Dendritic cell treated with granulocyte-macrophage colony-stimulating factor and Interleukin-4, amounts not matched to agents 40 ng/mL and 50 ng/mL, for 4 days (primary cell): ENCODE measurements around the gene SIKE1.

Experiments used
- H3K27ac Mint-ChIP-seq: one replicate; pipeline ENCODE4 v1.8.0; 2022; ENCODE audit warnings: mild to moderate bottlenecking, mixed read lengths
- H3K27me3 Mint-ChIP-seq: one replicate; pipeline ENCODE4 v1.8.0; 2022; ENCODE audit warnings: mild to moderate bottlenecking, mixed read lengths
- H3K36me3 Mint-ChIP-seq: one replicate; pipeline ENCODE4 v1.8.0; 2022; ENCODE audit warnings: low read depth, mixed read lengths
- H3K4me1 Mint-ChIP-seq: one replicate; pipeline ENCODE4 v1.8.0; 2022; ENCODE audit warnings: low read depth, mixed read lengths
- H3K4me3 Mint-ChIP-seq: one replicate; pipeline ENCODE4 v1.8.0; 2022; ENCODE audit warnings: mild to moderate bottlenecking, moderate library complexity, mixed read lengths
- H3K9me3 Mint-ChIP-seq: one replicate; pipeline ENCODE4 v1.8.0; 2022; ENCODE audit warnings: mixed read lengths
- intact Hi-C: fragments of 100-400 bp; cut with micrococcal nuclease; formaldehyde crosslinking; loops from one replicate; pipeline ENCODE4 v1.15.0; 2022

The SIKE1 gene

DNA sequence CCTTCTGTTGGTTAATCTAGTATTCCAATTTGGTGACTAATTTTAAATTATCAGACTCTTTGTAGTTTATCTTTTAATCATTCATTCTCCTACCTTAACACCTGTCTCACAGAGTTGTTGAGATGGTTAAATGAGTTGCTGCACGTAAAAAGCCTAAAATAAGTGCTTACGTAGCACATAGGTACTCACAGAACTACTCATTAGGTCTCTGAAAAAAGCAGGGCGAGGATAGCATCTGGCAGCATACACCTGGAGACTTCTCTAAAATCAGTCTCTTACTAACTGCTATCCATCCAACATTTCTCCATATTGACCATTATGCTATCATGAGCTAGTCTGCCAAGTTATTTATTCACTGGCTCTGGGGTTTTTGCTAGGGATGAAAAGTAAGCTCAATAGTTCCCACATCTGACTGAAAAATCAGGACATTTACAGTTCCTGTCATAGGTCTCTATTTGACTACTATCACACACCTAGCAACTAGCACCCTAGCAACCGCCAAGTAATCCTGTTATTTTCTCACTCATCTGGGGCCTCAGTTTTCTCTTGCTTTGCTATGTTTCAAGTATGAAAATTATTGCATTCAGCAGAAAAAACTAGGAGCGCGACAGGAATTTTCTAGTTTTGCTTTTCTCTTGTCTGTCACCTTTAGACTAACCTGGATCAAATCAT, 33.9 kb downstream of the SIKE1 start:
- no peaks in the 10 kb centered on the region for H3K9me3 Mint-ChIP-seq
- H3K36me3 Mint-ChIP-seq = peaks cover 81% of the 10 kb centered on the region
- peaks cover 54% of the 10 kb centered on the region for H3K4me1 Mint-ChIP-seq
- no peak overlapping the region for H3K27ac Mint-ChIP-seq
- intact Hi-C loops = no loop called here
- no peaks in the 10 kb centered on the region for H3K27me3 Mint-ChIP-seq
- no peak overlapping the region for H3K4me3 Mint-ChIP-seq

DNA sequence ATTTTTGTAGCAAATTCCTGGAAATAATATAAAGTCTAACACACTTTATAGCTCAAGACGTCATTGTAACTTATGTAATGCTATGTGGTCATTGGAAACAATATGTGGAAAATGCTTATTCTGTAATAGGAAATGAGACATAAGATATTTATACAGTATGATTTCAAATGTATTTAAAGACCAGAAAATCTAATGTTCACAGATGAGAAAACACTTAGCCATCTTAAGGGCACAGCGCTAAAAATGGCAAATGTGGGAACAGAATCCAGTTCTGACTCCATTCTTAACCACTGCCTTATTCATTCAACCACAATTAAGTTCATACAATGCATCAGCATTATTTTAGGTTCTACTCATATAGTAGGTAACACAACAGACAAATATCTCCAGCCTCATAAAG, 35.2 kb downstream of the SIKE1 start:
- H3K36me3 Mint-ChIP-seq = peaks cover 85% of the 10 kb centered on the region
- H3K9me3 Mint-ChIP-seq = no peaks in the 10 kb centered on the region
- intact Hi-C loops = loop anchor here (2.0 kb wide), 1 partner anchor 16 kb away; no protein-coding TSS in a partner anchor
- H3K27me3 Mint-ChIP-seq = no peaks in the 10 kb centered on the region
- H3K4me1 Mint-ChIP-seq = peaks cover 41% of the 10 kb centered on the region
- H3K4me3 Mint-ChIP-seq = no peak overlapping the region
- H3K27ac Mint-ChIP-seq = no peak overlapping the region

DNA sequence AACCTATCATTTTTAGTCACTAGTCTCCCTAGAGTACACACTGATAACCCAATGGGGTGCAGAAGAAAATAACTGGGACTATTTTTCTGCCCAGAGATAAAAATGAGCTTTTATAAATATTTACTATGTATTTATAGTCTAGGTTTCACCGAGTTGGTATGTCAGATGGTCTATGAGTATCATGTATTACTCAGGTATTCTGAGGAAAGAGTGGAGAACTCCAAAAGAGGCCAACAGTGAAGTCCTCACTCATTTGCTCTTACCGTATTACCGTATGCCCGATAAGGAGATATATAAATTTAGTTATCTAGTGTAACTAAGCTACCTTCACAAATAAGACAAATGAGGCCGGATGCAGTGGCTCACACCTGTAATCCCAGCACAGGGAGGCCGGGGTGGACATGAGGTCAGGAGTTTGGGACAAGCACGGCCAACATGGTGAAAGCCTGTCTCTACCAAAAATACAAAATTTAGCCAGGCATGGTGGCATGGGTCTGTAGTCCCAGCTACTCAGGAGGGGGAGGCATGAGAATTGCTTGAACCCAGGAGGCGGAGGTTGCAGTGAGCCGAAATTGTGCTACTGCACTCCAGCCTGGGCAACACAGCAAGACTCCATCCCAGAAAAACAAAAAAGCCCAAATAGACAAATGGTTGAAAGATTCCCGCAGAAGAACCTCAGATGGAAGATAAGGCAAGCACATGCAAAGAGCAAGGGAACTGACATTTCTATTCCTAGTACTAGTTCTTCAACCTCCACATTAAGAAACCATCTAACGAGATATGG, 38.3 kb downstream of the SIKE1 start:
- intact Hi-C loops = no loop called here
- Mint-ChIP-seq H3K4me1 (peaks cover 21% of the 10 kb centered on the region), H3K36me3 (peaks cover 80% of the 10 kb centered on the region), H3K9me3 (no peaks in the 10 kb centered on the region), H3K4me3 (no peak overlapping the region), H3K27me3 (no peaks in the 10 kb centered on the region), H3K27ac (no peak overlapping the region)

DNA sequence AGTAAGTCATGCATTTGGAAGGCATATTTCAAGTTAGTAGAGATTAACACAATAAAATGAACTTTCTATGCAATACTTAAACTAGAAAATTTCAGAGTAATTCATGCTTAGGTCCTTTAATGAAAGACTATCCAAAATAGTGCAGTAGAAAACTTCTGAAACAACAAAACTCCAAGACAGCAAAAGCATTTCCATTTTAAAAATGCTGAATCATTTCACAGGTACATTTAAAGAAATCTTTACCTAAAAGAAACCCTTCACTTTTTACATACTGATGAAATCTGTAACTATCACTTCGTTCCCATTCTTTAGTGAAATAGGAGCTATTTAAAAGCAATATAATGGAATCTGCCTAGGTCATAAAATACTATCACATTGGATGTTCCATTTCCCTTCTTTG, 40.2 kb downstream of the SIKE1 start:
- H3K4me1 Mint-ChIP-seq = peaks cover 4% of the 10 kb centered on the region
- H3K9me3 Mint-ChIP-seq = no peaks in the 10 kb centered on the region
- no peak overlapping the region for H3K27ac Mint-ChIP-seq
- intact Hi-C loops = no loop called here
- H3K4me3 Mint-ChIP-seq = no peak overlapping the region
- H3K36me3 Mint-ChIP-seq = peaks cover 80% of the 10 kb centered on the region
- no peaks in the 10 kb centered on the region for H3K27me3 Mint-ChIP-seq

DNA sequence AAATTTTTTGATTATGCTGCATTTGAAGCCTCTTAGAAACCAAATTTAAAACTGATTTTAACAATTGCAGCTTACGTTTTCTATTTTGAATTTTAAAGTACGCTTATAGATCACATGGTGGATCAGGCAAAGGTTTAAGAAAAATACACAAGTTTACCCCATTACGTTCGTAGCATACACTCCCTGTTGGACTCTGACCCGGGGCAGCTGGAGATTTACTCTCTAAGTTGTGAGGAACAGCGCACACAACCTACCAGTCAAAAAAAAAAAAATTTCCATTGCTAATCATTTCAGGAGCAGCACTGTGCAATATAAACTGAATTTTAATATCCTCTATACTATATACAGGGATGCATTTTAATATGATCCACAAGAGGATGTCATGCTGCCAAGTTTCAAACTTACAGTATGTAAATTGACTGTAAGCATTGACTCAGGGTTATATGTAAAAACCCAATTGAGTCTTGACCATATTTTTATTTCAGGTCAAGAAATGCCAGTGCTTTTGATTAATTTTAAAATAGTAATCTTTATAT, 43.1 kb downstream of the SIKE1 start:
- Mint-ChIP-seq H3K36me3 (peaks cover 89% of the 10 kb centered on the region), H3K4me3 (no peak overlapping the region), H3K4me1 (peaks cover 3% of the 10 kb centered on the region), H3K27me3 (no peaks in the 10 kb centered on the region), H3K9me3 (no peaks in the 10 kb centered on the region), H3K27ac (no peak overlapping the region)
- intact Hi-C loops = no loop called here

DNA sequence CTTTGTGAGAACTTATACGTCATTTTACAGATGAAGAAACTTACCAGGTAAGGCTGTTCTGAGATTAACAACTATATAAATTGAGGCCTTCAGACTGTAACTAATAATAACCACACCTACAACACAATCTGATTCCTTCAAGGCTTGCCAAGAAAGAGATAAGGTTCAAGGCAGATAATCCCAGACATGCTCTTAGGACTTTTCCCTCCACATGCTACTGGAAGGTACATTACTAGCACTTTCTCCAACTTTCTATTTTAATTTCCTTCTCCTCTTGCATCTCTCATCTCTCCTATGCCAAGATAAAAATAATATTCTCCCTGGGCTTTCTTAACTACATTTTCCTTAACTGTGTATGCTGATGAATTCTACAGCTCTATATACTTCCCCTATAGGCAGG, 45.0 kb downstream of the SIKE1 start:
- no peaks in the 10 kb centered on the region for H3K4me1 Mint-ChIP-seq
- H3K27ac Mint-ChIP-seq = no peak overlapping the region
- no peaks in the 10 kb centered on the region for H3K9me3 Mint-ChIP-seq
- H3K36me3 Mint-ChIP-seq = peaks cover 94% of the 10 kb centered on the region
- intact Hi-C loops = no loop called here
- H3K4me3 Mint-ChIP-seq = no peak overlapping the region
- H3K27me3 Mint-ChIP-seq = no peaks in the 10 kb centered on the region

DNA sequence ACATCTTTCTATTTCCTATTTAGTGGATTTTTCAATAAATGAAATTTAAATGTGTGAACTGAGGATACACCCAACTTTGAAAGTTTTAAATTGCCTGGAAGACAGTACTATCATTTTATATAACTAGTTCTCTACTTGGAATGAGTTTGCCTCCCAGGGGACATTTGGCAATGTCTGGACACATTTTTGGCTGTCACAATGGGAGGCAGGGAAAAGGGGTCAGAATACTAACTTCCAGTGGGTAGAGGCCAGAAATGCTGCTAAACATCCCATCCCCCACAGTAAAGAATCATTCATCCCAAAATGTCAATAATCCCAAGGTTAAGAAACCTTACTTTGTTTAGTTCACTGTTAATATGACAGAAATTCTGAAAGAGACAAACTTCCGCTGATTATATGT, 50.7 kb downstream of the SIKE1 start:
- Mint-ChIP-seq H3K9me3 (no peaks in the 10 kb centered on the region), H3K27ac (no peak overlapping the region), H3K36me3 (peaks cover 99% of the 10 kb centered on the region), H3K4me1 (no peaks in the 10 kb centered on the region), H3K27me3 (no peaks in the 10 kb centered on the region), H3K4me3 (no peak overlapping the region)
- intact Hi-C loops = loop anchor here (2.0 kb wide), 1 partner anchor 15 kb away; no protein-coding TSS in a partner anchor

DNA sequence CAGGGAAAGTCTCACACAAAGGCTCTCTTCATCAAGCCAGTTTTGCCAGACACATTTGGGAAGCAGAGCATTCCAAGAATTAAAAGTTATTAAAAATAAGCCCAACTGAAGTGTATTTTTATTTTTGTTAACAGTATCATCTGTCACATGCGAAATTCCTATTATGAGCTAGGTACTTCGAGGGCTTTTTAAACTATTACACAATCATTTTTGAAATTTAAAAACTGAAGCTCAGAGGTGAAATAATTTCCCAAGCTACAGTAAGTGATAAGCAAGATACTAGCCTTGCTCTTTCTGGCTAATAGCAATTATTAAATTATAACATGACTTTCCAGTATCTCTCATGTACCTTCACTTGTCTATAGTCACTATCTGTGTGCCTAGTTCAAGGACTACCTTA, 51.9 kb downstream of the SIKE1 start:
- Mint-ChIP-seq H3K4me1 (no peaks in the 10 kb centered on the region), H3K27ac (no peak overlapping the region), H3K27me3 (no peaks in the 10 kb centered on the region), H3K9me3 (no peaks in the 10 kb centered on the region), H3K4me3 (no peak overlapping the region), H3K36me3 (peaks cover 99% of the 10 kb centered on the region)
- intact Hi-C loops = loop anchor here (2.0 kb wide), 1 partner anchor 16 kb away; no protein-coding TSS in a partner anchor

DNA sequence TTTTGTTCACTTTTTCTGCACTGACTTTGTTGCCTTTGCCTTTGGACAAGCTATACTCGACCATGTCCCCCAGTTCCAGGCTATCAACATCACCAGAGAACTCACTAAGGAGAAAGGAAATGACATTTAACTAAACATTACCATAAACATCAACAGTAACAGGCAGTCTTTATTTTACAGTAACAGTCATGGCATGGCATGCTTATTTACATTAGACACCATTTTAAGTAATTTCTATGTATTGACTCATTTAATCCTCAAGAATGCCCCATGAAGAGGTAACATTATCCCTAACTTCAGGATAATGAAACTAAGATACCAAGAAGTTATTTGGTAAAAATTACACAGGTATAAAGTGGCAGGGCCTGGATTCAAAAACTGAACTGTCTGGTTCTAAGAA, 55.3 kb downstream of the SIKE1 start:
- H3K4me1 Mint-ChIP-seq = no peaks in the 10 kb centered on the region
- intact Hi-C loops = no loop called here
- H3K27me3 Mint-ChIP-seq = no peaks in the 10 kb centered on the region
- H3K9me3 Mint-ChIP-seq = no peaks in the 10 kb centered on the region
- H3K27ac Mint-ChIP-seq = no peak overlapping the region
- H3K36me3 Mint-ChIP-seq = peaks cover 99% of the 10 kb centered on the region
- H3K4me3 Mint-ChIP-seq = no peak overlapping the region

DNA sequence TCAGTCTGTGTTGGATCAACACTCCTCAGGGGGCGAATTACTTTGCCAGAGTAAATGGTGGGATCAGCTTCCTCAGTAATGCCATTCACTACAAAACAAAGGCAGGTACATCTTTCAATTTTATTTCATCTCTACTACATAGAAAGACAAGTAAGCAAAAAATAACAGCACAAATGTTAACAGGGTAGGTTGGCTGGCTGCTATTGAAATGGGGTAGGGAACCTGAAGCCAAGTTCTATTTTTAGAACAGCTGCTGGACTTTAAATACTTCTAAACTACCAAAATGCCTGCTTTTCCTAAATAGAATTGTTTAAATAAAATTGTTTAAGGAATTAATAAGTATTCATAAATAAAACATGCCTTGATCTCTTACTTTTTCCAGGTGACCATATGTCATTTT, 56.6 kb downstream of the SIKE1 start:
- H3K27me3 Mint-ChIP-seq = no peaks in the 10 kb centered on the region
- H3K4me1 Mint-ChIP-seq = no peaks in the 10 kb centered on the region
- no peaks in the 10 kb centered on the region for H3K9me3 Mint-ChIP-seq
- intact Hi-C loops = no loop called here
- H3K4me3 Mint-ChIP-seq = no peak overlapping the region
- H3K36me3 Mint-ChIP-seq = peaks cover 99% of the 10 kb centered on the region
- no peak overlapping the region for H3K27ac Mint-ChIP-seq

DNA sequence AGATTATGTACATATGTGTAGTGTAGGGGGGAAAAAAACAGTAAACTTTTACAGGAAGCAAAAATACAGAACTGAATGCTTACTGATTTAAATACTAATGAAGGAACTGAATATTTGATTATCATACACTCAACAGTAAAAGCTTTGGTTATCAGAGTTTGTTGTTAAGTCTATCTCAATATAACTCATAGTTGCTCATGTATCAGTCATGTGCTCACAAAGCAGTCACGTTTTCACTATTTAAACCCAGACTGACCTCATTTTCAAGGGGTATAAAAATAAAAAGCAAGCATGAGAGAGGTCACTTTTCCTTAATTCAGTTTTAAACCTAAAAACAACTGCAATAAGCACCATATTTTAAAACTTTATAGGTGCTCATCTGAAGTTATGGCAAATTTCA, 57.0 kb downstream of the SIKE1 start:
- H3K27ac Mint-ChIP-seq = no peak overlapping the region
- H3K4me1 Mint-ChIP-seq = no peaks in the 10 kb centered on the region
- H3K27me3 Mint-ChIP-seq = no peaks in the 10 kb centered on the region
- no peak overlapping the region for H3K4me3 Mint-ChIP-seq
- H3K36me3 Mint-ChIP-seq = peaks cover 99% of the 10 kb centered on the region
- intact Hi-C loops = no loop called here
- no peaks in the 10 kb centered on the region for H3K9me3 Mint-ChIP-seq

DNA sequence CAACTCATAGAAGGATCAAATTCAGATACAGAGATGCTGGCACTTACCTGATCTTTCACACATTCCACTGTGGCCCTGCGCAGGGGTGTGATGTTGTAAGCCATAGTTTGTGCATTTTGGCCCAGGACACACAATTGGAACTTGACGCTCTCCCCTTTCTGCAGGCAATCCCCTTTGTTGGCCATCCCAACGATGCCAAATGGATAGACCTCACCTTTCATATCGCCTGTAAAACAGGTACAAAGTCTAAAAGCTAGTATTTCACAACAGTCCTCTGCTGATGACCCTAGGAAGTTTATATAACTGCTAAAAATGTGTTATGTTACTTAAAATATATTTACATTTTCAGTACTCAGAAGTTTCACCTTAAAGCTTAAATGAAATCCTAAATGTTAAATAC, 60.0 kb downstream of the SIKE1 start:
- Mint-ChIP-seq H3K4me3 (no peak overlapping the region), H3K9me3 (no peaks in the 10 kb centered on the region), H3K36me3 (peaks cover 89% of the 10 kb centered on the region), H3K4me1 (no peaks in the 10 kb centered on the region), H3K27me3 (no peaks in the 10 kb centered on the region), H3K27ac (no peak overlapping the region)
- intact Hi-C loops = no loop called here
